ENCODE results near the gene TBC1D2B. TPM values are rescaled to one million over a fixed set of nuclear protein-coding genes. Genes with fewer than 3 reads are reported as not detected.
A peak's percentile ranks its signal among the peaks of the same experiment; 100 is the strongest.

TBC1D2B gene
- total RNA-seq, 2 donors from 2014 or later, result 35.9 to 49.1 TPM

DNA sequence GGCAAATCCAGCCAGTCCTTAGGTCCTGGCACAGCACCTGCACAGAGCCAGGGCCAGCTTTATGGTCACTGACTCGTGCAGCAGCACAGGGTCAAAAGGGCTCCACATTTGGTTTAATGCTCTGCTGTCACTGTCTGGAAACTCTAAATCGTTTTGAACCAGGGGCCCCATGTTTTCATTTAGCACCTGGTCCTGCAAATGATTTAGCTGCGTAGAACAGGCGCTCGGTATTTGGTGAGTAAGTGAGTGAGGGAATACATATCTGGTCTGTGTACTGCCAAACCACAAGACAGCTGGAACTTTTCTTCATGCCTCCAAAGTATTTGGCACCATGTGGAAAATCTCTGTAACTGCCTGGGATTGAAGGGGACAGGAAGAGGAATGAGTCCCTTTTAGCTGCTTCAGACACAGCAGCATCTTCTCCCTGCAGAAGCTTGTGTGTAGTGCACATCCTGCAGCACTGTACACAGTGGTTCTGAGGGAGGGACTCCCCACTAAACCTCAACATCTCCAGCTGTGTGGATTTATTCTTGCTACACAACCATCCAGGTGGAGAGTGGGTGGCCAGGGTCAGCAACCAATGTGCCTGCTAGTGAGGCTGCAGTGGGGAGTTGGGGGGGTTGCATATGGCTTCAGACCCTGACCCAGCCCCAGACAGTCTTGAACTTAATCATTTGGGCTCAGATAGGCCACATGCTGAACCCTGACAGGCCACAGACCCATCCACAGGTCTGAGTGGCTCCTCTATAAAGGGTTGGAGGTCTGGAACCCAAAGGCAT, 15.9 kb upstream of the TBC1D2B start:
- Histone ChIP-seq H3K4me1 (peaks cover 10% of the 10 kb centered on the region), H3K9me3 (no peaks in the 10 kb centered on the region), H3K36me3 (no peaks in the 10 kb centered on the region), H3K27ac (no peak overlapping the region), H3K4me3 (no peak overlapping the region), H3K27me3 (no peaks in the 10 kb centered on the region), H3K9ac (ENCODE audit: low read depth in 2 of 2, low read length in 2 of 2) (no peak overlapping the region)
- intact Hi-C loops (cut with DNase I), result no loop called here
- DNase-seq, result no peak
- TF ChIP-seq, protein P1, sequence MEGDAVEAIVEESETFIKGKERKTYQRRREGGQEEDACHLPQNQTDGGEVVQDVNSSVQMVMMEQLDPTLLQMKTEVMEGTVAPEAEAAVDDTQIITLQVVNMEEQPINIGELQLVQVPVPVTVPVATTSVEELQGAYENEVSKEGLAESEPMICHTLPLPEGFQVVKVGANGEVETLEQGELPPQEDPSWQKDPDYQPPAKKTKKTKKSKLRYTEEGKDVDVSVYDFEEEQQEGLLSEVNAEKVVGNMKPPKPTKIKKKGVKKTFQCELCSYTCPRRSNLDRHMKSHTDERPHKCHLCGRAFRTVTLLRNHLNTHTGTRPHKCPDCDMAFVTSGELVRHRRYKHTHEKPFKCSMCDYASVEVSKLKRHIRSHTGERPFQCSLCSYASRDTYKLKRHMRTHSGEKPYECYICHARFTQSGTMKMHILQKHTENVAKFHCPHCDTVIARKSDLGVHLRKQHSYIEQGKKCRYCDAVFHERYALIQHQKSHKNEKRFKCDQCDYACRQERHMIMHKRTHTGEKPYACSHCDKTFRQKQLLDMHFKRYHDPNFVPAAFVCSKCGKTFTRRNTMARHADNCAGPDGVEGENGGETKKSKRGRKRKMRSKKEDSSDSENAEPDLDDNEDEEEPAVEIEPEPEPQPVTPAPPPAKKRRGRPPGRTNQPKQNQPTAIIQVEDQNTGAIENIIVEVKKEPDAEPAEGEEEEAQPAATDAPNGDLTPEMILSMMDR (IDR thresholded peaks at IDR 0.05), result no peak

- no peaks in the 10 kb centered on the region for H3K27me3 ChIP-seq
- H3K4me1 ChIP-seq, result peaks cover 13% of the 10 kb centered on the region
- TF ChIP-seq, protein P1 (IDR thresholded peaks at IDR 0.05), result no peak
- intact Hi-C loops (cut with DNase I), result no loop called here
- H3K27ac ChIP-seq, result peak within 1 kb of the TSS; percentile 44
- peak within 1 kb of the TSS in 1 of 2 donors; percentile 29 for H3K9ac ChIP-seq (ENCODE audit: low read depth in 2 of 2, low read length in 2 of 2)
- no peaks in the 10 kb centered on the region for H3K9me3 ChIP-seq
- no peak within 1 kb of the TSS for H3K4me3 ChIP-seq
- DNase-seq, result no peak
- no peaks in the 10 kb centered on the region for H3K36me3 ChIP-seq
These were observed 14.9 kb upstream of the TBC1D2B start, which contains the start of gene SH2D7 for GRCh38 chr15:78092261-78093041. Gene SH2D7, plus strand, starts transcription at chr15:78092561. Its CDS starts 24 bp downstream, at chr15:78092585.

GRCh38 chr15:78090422-78091063, 13.0 kb upstream of the TBC1D2B start:
- TF ChIP-seq, protein P1 (IDR thresholded peaks at IDR 0.05), result no peak
- H3K36me3 ChIP-seq, result no peaks in the 10 kb centered on the region
- H3K27me3 ChIP-seq, result no peaks in the 10 kb centered on the region
- no peak for DNase-seq
- H3K4me3 ChIP-seq, result no peak overlapping the region
- no peak overlapping the region for H3K9ac ChIP-seq (ENCODE audit: low read depth in 2 of 2, low read length in 2 of 2)
- H3K4me1 ChIP-seq, result peaks cover 13% of the 10 kb centered on the region
- H3K27ac ChIP-seq, result no peak overlapping the region
- intact Hi-C loops (cut with DNase I), result no loop called here
- H3K9me3 ChIP-seq, result no peaks in the 10 kb centered on the region

- Histone ChIP-seq H3K4me3 (no peak overlapping the region), H3K4me1 (peaks cover 13% of the 10 kb centered on the region), H3K27me3 (no peaks in the 10 kb centered on the region), H3K9me3 (no peaks in the 10 kb centered on the region), H3K9ac (ENCODE audit: low read depth in 2 of 2, low read length in 2 of 2) (peak overlapping the region in 1 of 2 donors; percentile 44), H3K27ac (peak overlapping the region; percentile 56), H3K36me3 (no peaks in the 10 kb centered on the region)
- intact Hi-C loops (cut with DNase I), result no loop called here
- peak; percentile 94 for DNase-seq
- TF ChIP-seq, protein P1 (IDR thresholded peaks at IDR 0.05), result no peak
These were observed 11.2 kb upstream of the TBC1D2B start for GRCh38 chr15:78088773-78089080.

GRCh38 chr15:78087951-78088772, 10.7 kb upstream of the TBC1D2B start:
- Histone ChIP-seq H3K4me3 (no peak overlapping the region), H3K36me3 (no peaks in the 10 kb centered on the region), H3K9me3 (no peaks in the 10 kb centered on the region), H3K27me3 (no peaks in the 10 kb centered on the region), H3K4me1 (peaks cover 16% of the 10 kb centered on the region), H3K9ac (ENCODE audit: low read depth in 2 of 2, low read length in 2 of 2) (peak overlapping the region in 1 of 2 donors; percentile 44), H3K27ac (peak overlapping the region; percentile 56)
- no peak for DNase-seq
- TF ChIP-seq, protein P1 (IDR thresholded peaks at IDR 0.05), result no peak
- intact Hi-C loops (cut with DNase I), result no loop called here
